ENCODE data around the gene GRID1.
"Not testable (repeated sequence)": the region's sequence is repeated elsewhere in the genome, so short reads cannot be mapped to it uniquely, and the experiment has no call there.

Gene GRID1

GRCh38 chr10:86255405-86256251 lies 111.0 kb downstream of the GRID1 start:
- DNase-seq (ENCODE audit: low read depth in 1 of 2, low spot score in 1 of 2), result no peak

GRCh38 chr10:86254526-86255174 lies 111.9 kb downstream of the GRID1 start:
- no peak for DNase-seq (ENCODE audit: low read depth in 1 of 2, low spot score in 1 of 2)

GRCh38 chr10:86254081-86254480 lies 112.5 kb downstream of the GRID1 start:
- no peak for DNase-seq (ENCODE audit: low read depth in 1 of 2, low spot score in 1 of 2)

- DNase-seq (ENCODE audit: low read depth in 1 of 2, low spot score in 1 of 2), result no peak
Observed at GRCh38 chr10:86253091-86254072, 113.2 kb downstream of the GRID1 start.

- DNase-seq (ENCODE audit: low read depth in 1 of 2, low spot score in 1 of 2), result no peak
Observed at GRCh38 chr10:86252556-86252955, 114.0 kb downstream of the GRID1 start.

GRCh38 chr10:86252079-86252478 lies 114.5 kb downstream of the GRID1 start:
- no peak for DNase-seq (ENCODE audit: low read depth in 1 of 2, low spot score in 1 of 2)

- no peak for DNase-seq (ENCODE audit: low read depth in 1 of 2, low spot score in 1 of 2)
Observed at GRCh38 chr10:86251426-86251825, 115.2 kb downstream of the GRID1 start.

- DNase-seq (ENCODE audit: low read depth in 1 of 2, low spot score in 1 of 2), result no peak
Observed at GRCh38 chr10:86250399-86250798, 116.2 kb downstream of the GRID1 start.

GRCh38 chr10:86249794-86250193 lies 116.8 kb downstream of the GRID1 start:
- no peak for DNase-seq (ENCODE audit: low read depth in 1 of 2, low spot score in 1 of 2)

GRCh38 chr10:86248062-86248461 lies 118.5 kb downstream of the GRID1 start:
- no peak for DNase-seq (ENCODE audit: low read depth in 1 of 2, low spot score in 1 of 2)

GRCh38 chr10:86247588-86247987 lies 119.0 kb downstream of the GRID1 start:
- DNase-seq (ENCODE audit: low read depth in 1 of 2, low spot score in 1 of 2), result no peak

- no peak for DNase-seq (ENCODE audit: low read depth in 1 of 2, low spot score in 1 of 2)
Observed at GRCh38 chr10:86247073-86247472, 119.5 kb downstream of the GRID1 start.

GRCh38 chr10:86246279-86246940 lies 120.2 kb downstream of the GRID1 start:
- DNase-seq (ENCODE audit: low read depth in 1 of 2, low spot score in 1 of 2), result no peak

GRCh38 chr10:86245015-86245394 lies 121.6 kb downstream of the GRID1 start:
- DNase-seq (ENCODE audit: low read depth in 1 of 2, low spot score in 1 of 2), result no peak

GRCh38 chr10:86244297-86245014 lies 122.1 kb downstream of the GRID1 start:
- no peak for DNase-seq (ENCODE audit: low read depth in 1 of 2, low spot score in 1 of 2)

GRCh38 chr10:86243651-86244155 lies 122.9 kb downstream of the GRID1 start:
- no peak for DNase-seq (ENCODE audit: low read depth in 1 of 2, low spot score in 1 of 2)

- no peak for DNase-seq (ENCODE audit: low read depth in 1 of 2, low spot score in 1 of 2)
Observed at GRCh38 chr10:86242761-86243160, 123.8 kb downstream of the GRID1 start.

- DNase-seq (ENCODE audit: low read depth in 1 of 2, low spot score in 1 of 2), result not testable (repeated sequence)
Observed at GRCh38 chr10:86238089-86238488, 128.5 kb downstream of the GRID1 start.

GRCh38 chr10:86234541-86235270 lies 131.9 kb downstream of the GRID1 start:
- no peak for DNase-seq (ENCODE audit: low read depth in 1 of 2, low spot score in 1 of 2)
